GM12891 (cell line): Measurements from ENCODE around the gene ELOVL6.

Experiments
- POLR2A ChIP-seq: IDR thresholded peaks from 2 replicates; pipeline ENCODE4 v1.6.1; 2011; ENCODE audit warnings: low read depth, low read length, control low read depth
- TAF1 ChIP-seq: IDR thresholded peaks from 2 replicates; pipeline ENCODE4 v1.6.1; 2011; ENCODE audit warnings: low read depth, low read length, control low read depth

GRCh38 chr4:110137829-110138228 lies 60.6 kb downstream of the ELOVL6 start:
- TF ChIP-seq TAF1 (no peak), POLR2A (no peak)
